SK-N-SH (cell line): ENCODE measurements around the gene UAP1L1. TPM values are rescaled to one million over a fixed set of nuclear protein-coding genes. Genes with fewer than 3 reads are reported as not detected.

Experiments
- CTCF ChIA-PET: fragments of 300-600, 350-600 bp; formaldehyde crosslinking; extraction: SDS; loops from one replicate; lab custom pipeline; 2021; lab: Yijun Ruan, JAX
- POLR2A ChIA-PET: fragments of 350-600 bp; sonication (Branson Sonifier 250); formaldehyde crosslinking; extraction: SDS; loops from one replicate; lab custom pipeline; 2020; ENCODE audit warnings: antibody characterized with exemption, inconsistent platforms; lab: Yijun Ruan, JAX
- DNase-seq: peaks from one replicate; pipeline ENCODE4 v3.0.0; 2012
- H2AFZ ChIP-seq: fragments of 200-600 bp; sonication (generic); 2 replicates; pipeline ENCODE4 v1.8.1; 2016; ENCODE audit warnings: antibody characterized with exemption, mild to moderate bottlenecking, low read depth
- H3F3A ChIP-seq: fragments of 200-600 bp; sonication (generic); replicated peaks from 2 replicates; pipeline ENCODE3; 2016; ENCODE audit warnings: antibody characterized with exemption, mild to moderate bottlenecking; ENCODE audit not compliant: insufficient read depth
- H3K27ac ChIP-seq, 2 experiments: fragments of 200-500 bp in 1 of 2; fragments of 200-600 bp in 1 of 2; sonication (Bioruptor generic) in 1 of 2; sonication (generic), shearing (Covaris generic) in 1 of 2; 2 replicates each; pipeline versions ENCODE4 v1.5.1 to v1.6.1; 2014 to 2016; ENCODE audit warnings: low read depth in 2 of 2, inconsistent platforms in 1 of 2, low read length in 1 of 2, mild to moderate bottlenecking in 1 of 2, mixed read lengths in 1 of 2
- H3K27me3 ChIP-seq: fragments of 200-600 bp; sonication (generic), shearing (Covaris generic); 2 replicates; pipeline ENCODE4 v1.6.1; 2016; ENCODE audit warnings: mixed run types; ENCODE audit not compliant: insufficient read depth
- H3K36me3 ChIP-seq, 2 experiments: fragments of 200-500 bp in 1 of 2; fragments of 200-600 bp in 1 of 2; sonication (Bioruptor generic) in 1 of 2; sonication (generic) in 1 of 2; replicated peaks in 1 of 2; 2 replicates each; pipeline versions ENCODE3 to v1.5.1; 2014 to 2016; ENCODE audit warnings: low read length in 1 of 2, mild to moderate bottlenecking in 1 of 2; ENCODE audit not compliant: insufficient read depth in 2 of 2, control insufficient read depth in 1 of 2
- H3K4me1 ChIP-seq, 2 experiments: fragments of 200-500 bp in 1 of 2; fragments of 200-600 bp in 1 of 2; sonication (Bioruptor generic) in 1 of 2; sonication (generic), shearing (Covaris generic) in 1 of 2; 2 replicates each; pipeline versions ENCODE4 v1.5.1 to v1.6.1; 2014 to 2016; ENCODE audit warnings: low read depth in 1 of 2, low read length in 1 of 2, mixed run types in 1 of 2; ENCODE audit not compliant: insufficient read depth in 2 of 2, control insufficient read depth in 1 of 2
- H3K4me2 ChIP-seq: fragments of 200-600 bp; sonication (generic), shearing (Covaris generic); 2 replicates; pipeline ENCODE4 v1.6.1; 2017; ENCODE audit warnings: mixed run types
- H3K4me3 ChIP-seq, 2 experiments: fragments of 200-500 bp in 1 of 2; fragments of 200-600 bp in 1 of 2; sonication (Bioruptor generic) in 1 of 2; sonication (generic), shearing (Covaris generic) in 1 of 2; 2 replicates each; pipeline versions ENCODE4 v1.5.1 to v1.8.1; 2014 to 2016; ENCODE audit warnings: low read depth in 2 of 2, inconsistent platforms in 1 of 2, low read length in 1 of 2, mild to moderate bottlenecking in 1 of 2, mixed read lengths in 1 of 2, moderate library complexity in 1 of 2
- H3K79me2 ChIP-seq: fragments of 200-600 bp; sonication (generic); 2 replicates; pipeline ENCODE4 v1.8.1; 2017; ENCODE audit warnings: mild to moderate bottlenecking; ENCODE audit not compliant: insufficient read depth
- H3K9ac ChIP-seq: fragments of 200-600 bp; sonication (generic); 2 replicates; pipeline ENCODE4 v1.6.1; 2017; ENCODE audit warnings: mixed run types
- H3K9me2 ChIP-seq: fragments of 200-600 bp; sonication (generic); 2 replicates; pipeline ENCODE4 v1.6.1; 2017; ENCODE audit warnings: mixed run types
- H3K9me3 ChIP-seq: fragments of 200-600 bp; sonication (generic); 2 replicates; pipeline ENCODE4 v1.6.1; 2017; ENCODE audit warnings: mixed run types, mild to moderate bottlenecking, moderate library complexity
- H4K20me1 ChIP-seq: fragments of 200-600 bp; sonication (generic); 2 replicates; pipeline ENCODE4 v1.6.1; 2017; ENCODE audit warnings: mild to moderate bottlenecking, mixed run types; ENCODE audit not compliant: insufficient read depth
- CHD2 ChIP-seq: fragments of 150-350 bp; IDR thresholded peaks from 2 replicates; pipeline ENCODE4 v1.6.1; 2018; ENCODE audit warnings: low read length; ENCODE audit not compliant: partially characterized antibody
- EZH2phosphoT487 ChIP-seq: fragments of 200-600 bp; sonication (generic); IDR thresholded peaks from 2 replicates; pipeline ENCODE4 v1.6.1; 2017; ENCODE audit warnings: low read depth, mixed run types, mild to moderate bottlenecking, antibody characterized with exemption, moderate library complexity, borderline replicate concordance
- FOSL2 ChIP-seq: IDR thresholded peaks from 2 replicates; pipeline ENCODE4 v1.4.0; 2012; ENCODE audit warnings: low read depth, mild to moderate bottlenecking, moderate library complexity, borderline replicate concordance
- GABPA ChIP-seq: IDR thresholded peaks from 2 replicates; pipeline ENCODE4 v1.4.0; 2012; ENCODE audit warnings: low read depth, mild to moderate bottlenecking
- GATA2 ChIP-seq: sonication (generic); formaldehyde crosslinking; IDR thresholded peaks from 2 replicates; pipeline ENCODE4 v1.5.0; 2020; ENCODE audit warnings: mild to moderate bottlenecking, missing genetic modification reagents
- JUND ChIP-seq: IDR thresholded peaks from 2 replicates; pipeline ENCODE4 v1.4.0; 2012
- NRF1 ChIP-seq: IDR thresholded peaks from 2 replicates; pipeline ENCODE4 v1.6.1; 2012; ENCODE audit warnings: low read depth, mild to moderate bottlenecking, low read length
- RAD21 ChIP-seq: IDR thresholded peaks from 2 replicates; pipeline ENCODE4 v1.6.1; 2012; ENCODE audit warnings: mild to moderate bottlenecking, low read length
- RCOR1 ChIP-seq: fragments of 150-350 bp; IDR thresholded peaks from 2 replicates; pipeline ENCODE4 v1.6.1; 2017; ENCODE audit warnings: antibody characterized with exemption, low read length
- RFX5 ChIP-seq: IDR thresholded peaks from 2 replicates; pipeline ENCODE4 v1.6.1; 2012; ENCODE audit warnings: mild to moderate bottlenecking, improper control_type of control experiment, low read length
- RXRA ChIP-seq: IDR thresholded peaks from 2 replicates; pipeline ENCODE4 v1.4.0; 2012; ENCODE audit warnings: low read depth, mild to moderate bottlenecking, borderline replicate concordance
- TAF1 ChIP-seq: IDR thresholded peaks from 2 replicates; pipeline ENCODE4 v1.6.1; 2012; ENCODE audit warnings: low read depth, mild to moderate bottlenecking, low read length, moderate library complexity, borderline replicate concordance
- TEAD4 ChIP-seq: IDR thresholded peaks from 2 replicates; pipeline ENCODE4 v1.4.0; 2012; ENCODE audit warnings: mild to moderate bottlenecking, borderline replicate concordance; ENCODE audit not compliant: insufficient read depth
- USF1 ChIP-seq: IDR thresholded peaks from 2 replicates; pipeline ENCODE4 v1.4.0; 2012; ENCODE audit warnings: low read depth, borderline replicate concordance
- USF2 ChIP-seq: fragments of 150-350 bp; IDR thresholded peaks from 2 replicates; pipeline ENCODE4 v1.6.1; 2017; ENCODE audit warnings: antibody characterized with exemption, low read length, low read depth, borderline replicate concordance
- YY1 ChIP-seq: IDR thresholded peaks from 2 replicates; pipeline ENCODE4 v1.4.0; 2012; ENCODE audit warnings: low read depth, mild to moderate bottlenecking
- ZBTB33 ChIP-seq: IDR thresholded peaks from 2 replicates; pipeline ENCODE4 v1.4.0; 2012; ENCODE audit warnings: low read depth, borderline replicate concordance
- WGBS: methylation state at CpG from one replicate; pipeline ENCODE4 v1.1.6; 2017; ENCODE audit warnings: low lambda C conversion rate; 5-methylcytosine and 5-hydroxymethylcytosine counted together
- polyA plus RNA-seq, 3 experiments: library from polyadenylated mRNA; depleted of rRNA; stranded (reverse); fragments of >200 nt; gene quantifications; 2 replicates each; pipeline ENCODE4 v1.2.3, GENCODE V29; 2012
- TF ChIP-seq, protein P1 (sequence below): IDR thresholded peaks from 2 replicates; pipeline ENCODE4; 2012

The UAP1L1 gene
- polyA plus RNA-seq, 1 of the 3 experiments (the other 2 are of a cell fraction): 5.6 TPM

DNA sequence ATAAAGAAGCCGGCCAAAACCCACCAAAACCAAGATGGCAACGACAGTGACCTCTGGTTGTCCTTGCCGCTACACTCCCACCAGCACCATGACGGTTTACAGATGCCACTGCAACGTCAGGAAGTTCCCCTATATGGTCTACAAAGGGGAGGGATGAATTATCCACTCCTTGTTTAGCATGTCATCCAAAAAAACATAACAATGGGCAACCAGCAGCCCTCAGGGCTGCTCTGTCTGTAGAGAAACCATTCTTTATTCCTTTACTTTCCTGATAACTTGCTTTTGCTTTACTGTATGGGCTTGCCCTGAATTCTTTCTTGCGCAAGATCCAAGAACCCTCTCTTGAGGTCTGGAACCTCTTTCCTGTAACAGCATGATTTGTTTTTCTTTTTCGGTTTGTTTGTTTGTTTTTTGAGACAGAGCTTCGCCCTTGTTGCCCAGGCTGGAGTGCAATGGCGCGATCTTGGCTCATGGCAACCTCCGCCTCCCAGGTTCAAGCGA, 2.0 kb upstream of the UAP1L1 start:
- TF ChIP-seq GABPA (no peak), RXRA (no peak), NRF1 (no peak), RAD21 (no peak), RFX5 (no peak), USF2 (no peak)
- TF ChIP-seq, protein P1, sequence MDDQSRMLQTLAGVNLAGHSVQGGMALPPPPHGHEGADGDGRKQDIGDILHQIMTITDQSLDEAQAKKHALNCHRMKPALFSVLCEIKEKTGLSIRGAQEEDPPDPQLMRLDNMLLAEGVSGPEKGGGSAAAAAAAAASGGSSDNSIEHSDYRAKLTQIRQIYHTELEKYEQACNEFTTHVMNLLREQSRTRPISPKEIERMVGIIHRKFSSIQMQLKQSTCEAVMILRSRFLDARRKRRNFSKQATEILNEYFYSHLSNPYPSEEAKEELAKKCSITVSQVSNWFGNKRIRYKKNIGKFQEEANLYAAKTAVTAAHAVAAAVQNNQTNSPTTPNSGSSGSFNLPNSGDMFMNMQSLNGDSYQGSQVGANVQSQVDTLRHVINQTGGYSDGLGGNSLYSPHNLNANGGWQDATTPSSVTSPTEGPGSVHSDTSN: no peak
- DNase-seq: no peak
- H2AFZ ChIP-seq: no peak overlapping the region
- no peak overlapping the region for H3K9ac ChIP-seq
- no peaks in the 10 kb centered on the region for H3K27me3 ChIP-seq
- H3F3A ChIP-seq: peaks cover 13% of the 10 kb centered on the region
- H3K4me2 ChIP-seq: no peak overlapping the region
- ChIA-PET CTCF (interaction anchor here (2.1 to 3.5 kb wide), 4 partner anchors 11 to 40 kb away, joined by 7 to 14 read pairs (median 10); no protein-coding TSS in a partner anchor), POLR2A (no interaction called here)
- H3K27ac ChIP-seq: no peak overlapping the region
- peaks cover 0 to 21% of the 10 kb centered on the region in 2 experiments; a peak in 1 of 4 replicates for H3K4me1 ChIP-seq
- no peaks in the 10 kb centered on the region for H3K9me2 ChIP-seq
- H4K20me1 ChIP-seq: no peaks in the 10 kb centered on the region
- no peaks in the 10 kb centered on the region for H3K9me3 ChIP-seq
- 88% methylated on average over 12 of the region's 12 CpGs for WGBS
- H3K4me3 ChIP-seq: no peak overlapping the region
- peaks cover 3 to 4% of the 10 kb centered on the region in 2 experiments for H3K36me3 ChIP-seq
- no peaks in the 10 kb centered on the region for H3K79me2 ChIP-seq

DNA sequence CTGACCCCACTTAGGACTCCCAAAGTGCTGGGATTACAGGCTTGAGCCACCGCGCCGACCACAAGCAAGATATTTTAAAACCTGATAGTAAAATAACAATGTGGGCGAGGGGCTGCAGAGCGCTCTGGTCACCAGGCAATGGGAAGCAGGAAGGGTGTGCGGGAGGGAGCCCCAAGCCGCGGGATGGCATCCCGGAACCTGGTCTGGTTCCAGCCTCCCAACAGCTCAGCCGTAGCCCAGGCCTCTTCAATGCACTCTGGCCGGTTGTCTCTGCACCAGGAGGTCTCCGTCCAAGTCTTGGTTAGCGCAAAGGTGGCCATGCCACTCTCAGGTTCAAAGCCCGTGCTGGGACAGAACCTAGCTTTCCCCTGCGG, 694 bp upstream of the UAP1L1 start:
- Histone ChIP-seq H4K20me1 (no peaks in the 10 kb centered on the region), H3K9ac (no peak overlapping the region), H3K9me2 (no peaks in the 10 kb centered on the region), H3F3A (peaks cover 7% of the 10 kb centered on the region), H3K27ac (no peak overlapping the region), H3K79me2 (no peaks in the 10 kb centered on the region), H2AFZ (peak overlapping the region; percentile 72; the same call in 1 of the 2 replicates), H3K4me3 (peak overlapping the region in 1 of 2 experiments; percentile 27; a peak in 2 of 4 replicates), H3K27me3 (no peaks in the 10 kb centered on the region), H3K9me3 (no peaks in the 10 kb centered on the region), H3K4me2 (peak overlapping the region; percentile 54; the same call in 1 of the 2 replicates), H3K36me3 (peaks cover 3 to 5% of the 10 kb centered on the region in 2 experiments), H3K4me1 (peaks cover 0 to 14% of the 10 kb centered on the region in 2 experiments; a peak in 1 of 4 replicates)
- TF ChIP-seq CHD2 (no peak), JUND (no peak), RAD21 (no peak), RXRA (no peak), RCOR1 (no peak), USF1 (no peak), TAF1 (no peak), GABPA (no peak), GATA2 (CRISPR knock-in tag) (no peak), YY1 (no peak), NRF1 (no peak), FOSL2 (no peak), ZBTB33 (no peak), TEAD4 (no peak), EZH2phosphoT487 (no peak)
- CTCF ChIA-PET: interaction anchor here (1.0 to 3.5 kb wide), 12 partner anchors 8 to 162 kb away, joined by 3 to 18 read pairs (median 8); partner anchors contain the start of genes ABCA2, MAN1B1, NPDC1 and TPRN
- WGBS: 94% methylated on average over 9 of the region's 15 CpGs
- DNase-seq: no peak
- POLR2A ChIA-PET: interaction anchor here (1.3 to 2.6 kb wide), 2 partner anchors 10 to 21 kb away, joined by 3 to 9 read pairs; no protein-coding TSS in a partner anchor
